Nucleus accumbens (tissue), 56 donors: ENCODE data around the gene GLIS1.

Experiments
- DNase-seq, 56 donors: peaks; one replicate each; lab custom pipeline; 2025; lab: John Stamatoyannopoulos, UW

GLIS1 gene

DNA sequence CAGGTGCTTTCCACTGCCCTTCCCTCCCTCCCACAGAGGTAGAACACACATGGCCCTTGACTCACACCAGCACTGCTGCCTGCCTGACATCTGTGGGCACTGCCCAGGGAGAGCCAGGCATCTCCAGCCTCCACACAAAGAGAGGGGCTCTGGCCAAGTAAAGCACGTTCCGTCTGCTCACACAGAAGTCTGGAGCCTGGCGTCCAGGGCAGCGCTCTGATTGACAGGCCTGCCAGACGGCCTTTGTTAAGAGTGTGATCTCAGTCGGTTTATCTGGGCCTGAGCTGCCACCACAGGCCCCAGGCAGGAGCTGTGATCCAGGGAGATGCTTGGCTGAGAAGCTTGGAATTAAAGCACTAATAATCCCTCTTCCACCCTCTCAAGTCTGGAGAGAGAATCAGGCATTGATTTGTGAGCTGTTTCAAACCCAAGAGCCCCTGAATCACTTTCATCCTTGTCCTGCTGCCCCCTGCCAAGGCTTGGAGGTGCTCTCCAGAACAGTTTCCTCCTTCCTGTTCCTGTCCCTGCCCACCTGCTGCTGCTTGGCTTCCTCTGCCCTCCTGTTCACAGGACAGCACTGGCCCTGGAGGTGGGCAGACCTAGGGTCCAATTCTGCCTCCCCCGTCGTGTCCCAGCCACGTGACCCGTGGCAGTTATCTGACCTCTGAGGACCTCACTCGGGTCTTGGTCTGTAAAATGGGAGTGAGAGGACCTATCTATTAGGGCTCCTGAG is 276.0 kb downstream of the GLIS1 start:
- DNase-seq, result no peak

- DNase-seq, result no peak
Observed at GRCh38 chr1:53462193-53462592, 276.8 kb downstream of the GLIS1 start.

DNA sequence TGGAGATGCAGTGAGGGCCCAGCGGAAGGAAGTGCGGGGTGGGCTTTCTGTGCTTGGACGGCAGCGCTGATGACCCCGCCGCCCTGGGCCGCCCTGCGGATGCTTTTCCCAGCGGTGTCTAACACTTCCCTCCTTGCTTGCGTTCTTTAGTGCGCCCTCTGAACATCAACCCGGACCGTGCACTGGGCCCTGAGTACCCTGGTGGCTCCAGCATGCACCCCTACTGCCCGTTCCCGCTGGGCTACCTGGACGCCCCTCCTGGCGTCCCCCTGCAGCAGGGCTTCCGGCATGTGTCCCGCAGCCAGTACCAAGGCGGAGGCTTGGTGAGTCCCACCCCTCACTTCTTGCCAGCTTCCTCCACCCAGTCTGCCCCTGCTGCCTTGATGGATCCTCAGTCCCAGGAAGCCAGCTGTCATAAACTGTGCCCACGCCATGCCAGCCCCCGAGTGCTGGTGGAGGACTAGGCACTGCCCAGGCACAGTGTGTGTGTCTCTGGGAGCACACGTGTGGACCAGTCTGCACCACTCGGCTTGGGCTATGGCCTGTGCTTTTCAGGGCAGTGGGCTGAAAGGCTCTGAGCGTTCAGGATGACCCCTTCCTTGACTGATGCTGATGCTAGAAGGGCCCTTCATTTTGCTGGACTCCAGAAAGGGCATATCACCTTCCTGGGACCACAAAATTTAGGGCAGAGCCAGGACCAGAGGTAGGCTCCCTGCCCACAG is 277.5 kb downstream of the GLIS1 start:
- DNase-seq, result no peak

DNA sequence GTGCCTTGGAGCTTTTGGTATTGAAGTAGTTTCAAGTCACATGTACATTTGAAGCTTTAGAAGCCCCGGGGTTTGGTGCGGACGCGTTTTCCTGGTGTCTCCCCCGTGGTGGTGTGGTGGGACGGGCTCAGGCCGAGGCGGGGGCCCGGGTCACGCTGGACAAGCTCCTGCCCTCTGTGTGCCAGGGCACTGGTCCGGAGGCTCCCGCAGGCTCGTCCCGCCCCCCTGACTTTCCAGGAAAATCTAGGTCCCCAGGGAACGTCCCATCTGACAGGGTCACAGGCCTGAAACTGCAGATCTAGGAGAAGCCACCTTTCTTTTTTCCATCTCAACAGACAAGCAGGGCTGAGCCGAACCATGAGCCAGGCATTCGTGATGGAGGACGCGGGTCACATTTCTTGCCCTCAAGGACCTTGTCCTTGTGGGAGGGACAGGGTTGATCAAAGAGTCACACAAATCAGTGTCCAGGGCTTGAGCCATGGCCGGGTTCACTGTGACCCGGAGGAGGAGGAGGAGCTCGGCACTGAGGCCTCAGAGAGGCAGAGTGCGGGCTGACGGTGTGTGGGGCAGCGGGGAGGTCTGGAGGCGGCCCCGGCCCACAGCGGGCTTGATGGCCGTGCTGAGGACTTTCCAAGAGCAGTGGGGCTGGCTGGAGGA is 278.2 kb downstream of the GLIS1 start:
- DNase-seq, result no peak

GRCh38 chr1:53460211-53460634 is 278.7 kb downstream of the GLIS1 start:
- DNase-seq, result no peak

DNA sequence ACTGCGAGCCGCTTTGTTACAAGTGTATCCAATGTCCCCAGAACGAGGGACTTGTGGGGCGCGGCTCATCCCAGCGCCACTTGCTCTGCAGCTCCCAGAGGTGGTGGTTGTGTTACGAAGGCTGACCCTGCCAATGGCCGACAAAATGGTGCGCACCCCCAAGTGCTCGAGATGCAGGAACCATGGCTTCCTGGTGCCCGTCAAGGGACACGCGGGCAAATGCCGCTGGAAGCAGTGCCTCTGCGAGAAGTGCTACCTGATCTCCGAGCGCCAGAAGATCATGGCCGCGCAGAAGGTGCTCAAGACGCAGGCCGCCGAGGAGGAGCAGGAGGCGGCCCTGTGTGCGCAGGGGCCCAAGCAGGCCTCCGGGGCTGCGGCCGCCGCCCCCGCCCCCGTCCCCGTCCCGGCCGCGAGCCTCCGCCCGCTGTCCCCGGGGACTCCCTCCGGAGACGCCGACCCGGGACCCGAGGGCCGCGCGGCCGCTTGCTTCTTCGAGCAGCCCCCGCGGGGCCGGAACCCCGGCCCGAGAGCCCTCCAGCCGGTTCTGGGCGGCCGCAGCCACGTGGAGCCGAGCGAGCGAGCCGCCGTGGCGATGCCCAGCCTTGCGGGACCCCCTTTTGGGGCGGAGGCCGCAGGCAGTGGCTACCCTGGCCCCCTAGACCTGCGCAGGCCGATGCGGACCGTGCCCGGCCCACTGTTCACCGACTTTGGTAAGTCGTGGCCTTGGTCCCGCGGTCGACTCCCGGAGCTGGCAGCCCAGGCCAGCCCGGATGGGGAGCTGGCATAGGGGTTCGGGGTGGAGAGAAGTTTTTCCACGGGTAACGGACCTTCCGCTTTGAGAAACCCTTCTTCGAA is 279.4 kb downstream of the GLIS1 start, which contains the start of gene DMRTB1:
DMRTB1 (plus strand) TSS at position 79 of the 855 bp plus-strand sequence; CDS start at position 134, 55 bp downstream.
- DNase-seq, result no peak

DNA sequence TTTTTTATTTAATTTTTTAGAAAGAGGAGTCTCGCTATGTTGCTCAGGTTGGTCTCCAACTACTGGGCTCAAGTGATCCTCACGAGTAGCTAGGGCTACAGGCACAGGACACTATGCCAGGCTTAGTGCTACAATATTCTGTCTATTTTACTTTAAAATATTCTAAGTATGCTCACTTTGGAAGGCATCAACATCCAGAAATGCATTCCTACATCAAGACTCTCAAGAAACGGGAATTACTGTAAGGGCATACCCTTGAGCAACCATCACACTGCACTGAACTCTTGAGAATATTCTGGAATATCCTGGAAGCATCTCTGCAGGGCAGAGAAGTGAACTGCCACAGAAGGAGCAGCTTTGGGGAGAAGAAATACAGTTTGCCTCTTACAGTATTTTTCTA is 280.3 kb downstream of the GLIS1 start:
- DNase-seq, result no peak
